HepG2 (cell line): ENCODE data around the gene NT5C3B. TPM values are rescaled to one million over a fixed set of nuclear protein-coding genes. Genes with fewer than 3 reads are reported as not detected.

Experiments used
- CTCF ChIP-seq: sonication (generic); formaldehyde crosslinking; IDR thresholded peaks from 2 replicates; pipeline ENCODE4 v1.5.0; 2020; ENCODE audit warnings: mild to moderate bottlenecking, missing genetic modification reagents, moderate library complexity
- DMAP1 ChIP-seq: IDR thresholded peaks from 2 replicates; pipeline ENCODE4 v1.6.1; 2016
- DMTF1 ChIP-seq: sonication (generic); formaldehyde crosslinking; IDR thresholded peaks from 2 replicates; pipeline ENCODE4 v1.4.0; 2020; ENCODE audit warnings: mild to moderate bottlenecking, missing genetic modification reagents
- HDAC2 ChIP-seq: sonication (generic); formaldehyde crosslinking; IDR thresholded peaks from 2 replicates; pipeline ENCODE4 v1.4.0; 2020; ENCODE audit warnings: missing genetic modification reagents
- IKZF1 ChIP-seq: fragments of 450-650 bp; IDR thresholded peaks from 2 replicates; pipeline ENCODE4 v1.7.1; 2016
- LCORL ChIP-seq, 2 experiments: fragments of 450-650 bp in 1 of 2; sonication (generic) in 1 of 2; formaldehyde crosslinking in 1 of 2; IDR thresholded peaks; 2 replicates each; pipeline versions ENCODE4 v1.5.0 to v1.6.1; 2017 to 2020; ENCODE audit warnings: antibody characterized with exemption in 1 of 2, missing genetic modification reagents in 1 of 2
- MAZ ChIP-seq, 2 experiments: sonication (generic) in 1 of 2; formaldehyde crosslinking in 1 of 2; IDR thresholded peaks; 2 replicates each; pipeline versions ENCODE4 v1.5.0 to v1.6.1; 2012 to 2020; ENCODE audit warnings: low read depth in 2 of 2, mild to moderate bottlenecking in 2 of 2, borderline replicate concordance in 1 of 2, improper control_type of control experiment in 1 of 2, low read length in 1 of 2, missing genetic modification reagents in 1 of 2, moderate library complexity in 1 of 2
- SP1 ChIP-seq, 2 experiments: fragments of 450-650 bp in 1 of 2; sonication (generic) in 1 of 2; formaldehyde crosslinking in 1 of 2; IDR thresholded peaks; 2 replicates each; pipeline versions ENCODE4 v1.4.0 to v1.6.1; 2016 to 2020; ENCODE audit warnings: missing genetic modification reagents in 1 of 2
- SRSF4 ChIP-seq: fragments of 200-400 bp; formaldehyde crosslinking; IDR thresholded peaks from one replicate; pipeline ENCODE4 v1.6.1; 2018; ENCODE audit warnings: mild to moderate bottlenecking, low read depth, low read length, moderate library complexity; ENCODE audit not compliant: poor library complexity, severe bottlenecking
- ZFP36L1 ChIP-seq: sonication (generic); formaldehyde crosslinking; IDR thresholded peaks from 2 replicates; pipeline ENCODE4 v1.8.0; 2022; ENCODE audit warnings: mild to moderate bottlenecking, missing genetic modification reagents, moderate library complexity
- ZNF232 ChIP-seq: sonication (generic); formaldehyde crosslinking; IDR thresholded peaks from 2 replicates; pipeline ENCODE4 v1.4.0; 2020; ENCODE audit warnings: missing genetic modification reagents, borderline replicate concordance
- ZNF562 ChIP-seq: sonication (generic); formaldehyde crosslinking; IDR thresholded peaks from 2 replicates; pipeline ENCODE4 v1.8.0; 2022; ENCODE audit warnings: missing genetic modification reagents, borderline replicate concordance
- ZNF563 ChIP-seq: sonication (generic); formaldehyde crosslinking; IDR thresholded peaks from 2 replicates; pipeline ENCODE4 v1.8.0; 2022; ENCODE audit warnings: mild to moderate bottlenecking, moderate library complexity, missing genetic modification reagents
- ZNF564 ChIP-seq: sonication (generic); formaldehyde crosslinking; IDR thresholded peaks from 2 replicates; pipeline ENCODE4 v1.8.1; 2023; ENCODE audit warnings: mild to moderate bottlenecking, missing genetic modification reagents
- polyA plus RNA-seq, 8 experiments: library from polyadenylated mRNA; depleted of rRNA in 3 of 8; stranded (reverse) in 7 of 8; unstranded in 1 of 8; fragments of >200 nt; fragmentation: Illumina TruSeq in 4 of 8; extraction: Trizol in 4 of 8; gene quantifications; 2 replicates each; pipeline versions ENCODE4 v1.2.1 to v1.2.3, GENCODE V29; 2011 to 2016; ENCODE audit warnings: low read depth in 4 of 8, missing spikeins in 1 of 8, mixed read lengths in 1 of 8; ENCODE audit not compliant: insufficient read depth in 1 of 8
- total RNA-seq, 5 experiments: library from RNA; depleted of rRNA; stranded (reverse); fragments of >200 nt; fragmentation: Illumina TruSeq; extraction: Trizol; gene quantifications; 2 replicates each; pipeline ENCODE4 v1.2.3, GENCODE V29; 2016; ENCODE audit warnings: low read depth in 1 of 5

Gene NT5C3B
- total and polyA plus RNA-seq, 2 of the 13 experiments (the other 11 are each of a cell fraction or from before 2014, with no cell fraction given): 104 to 126 TPM

- TF ChIP-seq DMTF1 (CRISPR knock-in tag) (no peak), DMAP1 (CRISPR knock-in tag) (no peak), MAZ (IDR thresholded peaks at IDR 0.05; ENCODE audit: borderline replicate concordance, low read depth, low read length) (0 out of 2 replicates have a peak, but pooled peaks have one; percentile 22), MAZ (CRISPR knock-in tag; IDR thresholded peaks at IDR 0.05; ENCODE audit: low read depth) (no peak), LCORL (IDR thresholded peaks at IDR 0.05) (no peak), LCORL (CRISPR knock-in tag; IDR thresholded peaks at IDR 0.05) (peak; percentile 83; the same call in 1 of the 2 replicates), SP1 (IDR thresholded peaks at IDR 0.05) (no peak), SP1 (CRISPR knock-in tag; IDR thresholded peaks at IDR 0.05) (no peak), ZNF563 (CRISPR knock-in tag) (no peak), CTCF (CRISPR knock-in tag) (peak; percentile 50), HDAC2 (CRISPR knock-in tag) (peak; percentile 31; the same call in 1 of the 2 replicates), ZNF232 (CRISPR knock-in tag) (no peak), ZNF564 (CRISPR knock-in tag) (no peak), ZNF562 (CRISPR knock-in tag) (no peak), SRSF4 (no peak), ZFP36L1 (no peak), IKZF1 (no peak)
Observed at GRCh38 chr17:41793784-41794539, 42.1 kb downstream of the NT5C3B start (continued).
